ENCODE measurements around the gene SGK1. TPM values are rescaled to one million over a fixed set of nuclear protein-coding genes. Genes with fewer than 3 reads are reported as not detected.

SGK1 gene
- total and polyA plus RNA-seq, 8 donors, result 26.6 to 236 (median 82.1) TPM

DNA sequence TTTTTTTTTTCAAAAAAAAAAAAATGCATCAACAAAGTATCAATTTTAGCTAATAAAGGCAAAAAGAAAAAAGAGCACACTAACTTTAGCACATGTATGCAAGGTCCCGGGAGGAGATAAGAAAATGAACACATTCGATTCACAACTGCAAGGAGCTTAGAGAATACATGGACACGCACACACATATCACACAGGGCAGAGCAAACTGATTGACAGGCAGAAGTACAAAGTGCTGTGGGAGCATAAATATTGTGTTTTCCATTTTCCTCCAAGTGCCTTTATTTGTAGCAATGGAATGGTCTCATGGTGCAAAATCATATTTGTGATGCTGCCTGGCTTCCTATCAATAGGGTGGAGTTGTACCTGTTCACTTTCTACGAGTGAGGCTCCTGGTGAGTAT lies 63.8 kb downstream of the SGK1 start:
- H3K9me3 ChIP-seq, result no peaks in the 10 kb centered on the region
- ATAC-seq (no peak), DNase-seq (no peak)
- H3K27me3 ChIP-seq, result no peaks in the 10 kb centered on the region
- H3K4me3 ChIP-seq, result no peak overlapping the region
- intact Hi-C loops (cut with DNase I), result no loop called here
- H3K27ac ChIP-seq, result no peak overlapping the region
- no peak for TF ChIP-seq CTCF (IDR thresholded peaks at IDR 0.05)
- H3K36me3 ChIP-seq, result no peaks in the 10 kb centered on the region
- H3K4me1 ChIP-seq, result peaks cover 0 to 15% of the 10 kb centered on the region in 2 donors

GRCh38 chr6:134253681-134254080 lies 64.2 kb downstream of the SGK1 start:
- H3K9me3 ChIP-seq, result no peaks in the 10 kb centered on the region
- no peaks in the 10 kb centered on the region for H3K36me3 ChIP-seq
- H3K27me3 ChIP-seq, result no peaks in the 10 kb centered on the region
- H3K27ac ChIP-seq, result no peak overlapping the region
- intact Hi-C loops (cut with DNase I), result no loop called here
- peaks cover 0 to 17% of the 10 kb centered on the region in 2 donors for H3K4me1 ChIP-seq
- no peak for TF ChIP-seq CTCF (IDR thresholded peaks at IDR 0.05)
- H3K4me3 ChIP-seq, result no peak overlapping the region
- ATAC-seq (peak; percentile 41), DNase-seq (no peak)

DNA sequence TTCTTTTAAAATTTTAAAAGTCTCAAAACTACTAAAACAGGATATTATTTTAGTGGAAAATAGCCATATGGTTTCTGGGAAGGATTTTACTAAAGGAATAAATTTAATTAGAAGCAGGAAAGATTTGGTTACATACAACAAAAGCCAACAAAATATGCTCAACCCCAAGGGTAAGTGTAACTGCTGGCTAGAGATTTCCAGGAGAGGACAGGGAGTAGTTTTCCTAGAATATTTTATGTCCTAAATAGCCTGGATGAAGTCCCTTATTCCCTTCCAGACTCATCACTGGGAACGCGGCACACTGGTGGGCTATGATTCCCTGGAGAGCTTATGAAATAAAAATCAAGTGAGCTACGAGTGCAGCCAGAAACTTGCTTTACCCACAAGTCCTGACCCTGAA lies 66.6 kb downstream of the SGK1 start:
- DNase-seq, result no peak
- Histone ChIP-seq H3K9me3 (no peaks in the 10 kb centered on the region), H3K4me3 (no peak overlapping the region), H3K36me3 (no peaks in the 10 kb centered on the region), H3K27ac (no peak overlapping the region), H3K4me1 (peaks cover 0 to 35% of the 10 kb centered on the region in 2 donors), H3K27me3 (no peaks in the 10 kb centered on the region)
- intact Hi-C loops (cut with DNase I), result no loop called here
- ATAC-seq, result no peak
- TF ChIP-seq CTCF (IDR thresholded peaks at IDR 0.05), result no peak

DNA sequence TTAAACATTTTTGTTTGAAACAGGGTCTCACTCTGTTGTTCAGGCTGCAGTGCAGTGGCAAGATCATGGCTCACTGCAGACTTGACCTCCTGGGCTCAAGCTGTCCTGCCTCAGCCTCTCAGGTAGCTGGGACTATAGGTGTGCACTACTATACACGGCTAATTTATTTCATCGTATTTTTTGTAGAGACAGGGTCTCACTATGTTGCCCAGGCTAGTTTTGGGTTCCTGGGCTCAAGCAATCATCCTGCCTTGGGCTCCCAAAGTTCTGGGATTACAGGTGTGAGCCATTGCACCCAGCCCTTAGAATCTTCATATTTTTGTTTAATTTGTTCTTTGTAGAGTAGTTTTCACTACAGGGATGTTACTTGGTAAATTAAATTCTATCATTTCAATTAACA lies 67.1 kb downstream of the SGK1 start:
- H3K4me3 ChIP-seq, result no peak overlapping the region
- H3K27ac ChIP-seq, result no peak overlapping the region
- intact Hi-C loops (cut with DNase I), result no loop called here
- no peaks in the 10 kb centered on the region for H3K27me3 ChIP-seq
- no peak for ATAC-seq
- H3K36me3 ChIP-seq, result no peaks in the 10 kb centered on the region
- DNase-seq, result no peak
- no peak for TF ChIP-seq CTCF (IDR thresholded peaks at IDR 0.05)
- no peaks in the 10 kb centered on the region for H3K9me3 ChIP-seq
- peaks cover 0 to 41% of the 10 kb centered on the region in 2 donors for H3K4me1 ChIP-seq

DNA sequence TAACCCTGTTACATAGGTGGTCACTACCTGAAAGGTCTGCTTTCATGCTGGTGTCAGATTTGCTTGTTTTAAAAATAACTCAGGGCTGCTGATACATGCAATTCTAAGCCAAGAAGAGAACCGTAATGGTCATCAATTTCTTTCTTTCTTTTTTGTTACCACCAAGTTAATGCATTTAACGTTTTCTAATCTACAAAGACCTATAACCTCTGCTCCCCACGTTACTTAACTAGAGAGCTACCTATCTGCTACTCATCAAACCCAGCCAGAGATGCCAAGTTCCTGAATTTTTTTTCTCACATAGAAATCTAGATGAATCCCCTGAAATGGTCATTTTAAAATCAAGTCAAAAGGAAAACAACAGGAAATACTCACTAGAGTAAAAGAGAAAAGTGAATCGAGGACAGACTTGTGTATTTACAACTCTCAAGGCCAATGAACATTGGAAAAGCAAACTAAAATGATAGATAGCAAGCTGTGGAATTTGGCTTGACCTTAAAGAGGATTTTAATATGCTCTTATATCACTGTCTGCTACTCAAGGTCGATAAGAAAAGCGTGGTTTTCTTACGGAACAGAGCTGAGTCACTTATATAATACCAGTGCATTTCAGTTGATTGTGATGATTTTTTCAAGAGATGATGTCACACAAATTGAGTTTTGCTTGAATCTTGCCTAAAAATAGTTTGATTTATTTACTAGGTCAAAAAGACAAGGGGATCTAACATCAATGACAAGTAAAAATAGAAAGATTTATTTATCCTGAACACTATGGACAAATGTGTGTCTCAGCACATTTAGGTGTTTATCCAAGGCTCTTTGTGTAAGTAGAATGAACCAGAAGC lies 67.9 kb downstream of the SGK1 start:
- Histone ChIP-seq H3K27me3 (no peaks in the 10 kb centered on the region), H3K4me3 (no peak overlapping the region), H3K36me3 (no peaks in the 10 kb centered on the region), H3K27ac (no peak overlapping the region), H3K9me3 (no peaks in the 10 kb centered on the region), H3K4me1 (peaks cover 0 to 45% of the 10 kb centered on the region in 2 donors)
- TF ChIP-seq CTCF (IDR thresholded peaks at IDR 0.05), result no peak
- DNase-seq (no peak), ATAC-seq (peak; percentile 63)
- intact Hi-C loops (cut with DNase I), result no loop called here

Data from left lung (tissue), 10 donors.